K562 (cell line): ENCODE measurements around the gene ADAMTS14. TPM values are rescaled to one million over a fixed set of nuclear protein-coding genes. Genes with fewer than 3 reads are reported as not detected.
A peak's percentile ranks its signal among the peaks of the same experiment; 100 is the strongest.

Experiments
- ATF2 ChIP-seq: sonication (generic); formaldehyde crosslinking; IDR thresholded peaks from 2 replicates; pipeline ENCODE4 v1.8.1; 2022; ENCODE audit warnings: missing genetic modification reagents
- CBFB ChIP-seq: sonication (generic); formaldehyde crosslinking; IDR thresholded peaks from 2 replicates; pipeline ENCODE4 v1.4.0; 2020; ENCODE audit warnings: mild to moderate bottlenecking, missing genetic modification reagents
- CCAR2 ChIP-seq: fragments of 200-400 bp; formaldehyde crosslinking; IDR thresholded peaks from 2 replicates; pipeline ENCODE4 v1.6.1; 2017; ENCODE audit warnings: mild to moderate bottlenecking, low read depth, low read length
- CTCFL ChIP-seq: IDR thresholded peaks from 2 replicates; pipeline ENCODE4 v1.6.1; 2011; ENCODE audit warnings: borderline replicate concordance, low read depth, mild to moderate bottlenecking, moderate library complexity, low read length; ENCODE audit not compliant: insufficient read depth, poor library complexity, severe bottlenecking
- FOXP4 ChIP-seq: sonication (generic); formaldehyde crosslinking; IDR thresholded peaks from 2 replicates; pipeline ENCODE4 v1.8.0; 2022; ENCODE audit warnings: mild to moderate bottlenecking, missing genetic modification reagents, borderline replicate concordance
- MNT ChIP-seq, 2 experiments: fragments of 450-650 bp; conservative IDR thresholded peaks; 2 replicates each; pipeline ENCODE4 v1.6.1; 2017; ENCODE audit warnings: mild to moderate bottlenecking in 2 of 2, moderate library complexity in 2 of 2
- NFIX ChIP-seq: fragments of 250-450 bp; sonication (Bioruptor Pico); IDR thresholded peaks from 2 replicates; pipeline ENCODE4 v1.4.0; 2020; ENCODE audit warnings: low read depth, mild to moderate bottlenecking, moderate library complexity
- PATZ1 ChIP-seq: fragments of 250-450 bp; sonication (Bioruptor Pico); IDR thresholded peaks from 2 replicates; pipeline ENCODE4 v1.5.0; 2020; ENCODE audit warnings: mild to moderate bottlenecking, borderline replicate concordance
- PTBP1 ChIP-seq: fragments of 200-400 bp; formaldehyde crosslinking; IDR thresholded peaks from 2 replicates; pipeline ENCODE4 v1.6.1; 2017; ENCODE audit warnings: low read depth, low read length
- SMARCA5 ChIP-seq: fragments of 450-650 bp; IDR thresholded peaks from 2 replicates; pipeline ENCODE4 v1.6.1; 2016
- SRSF1 ChIP-seq: fragments of 200-400 bp; formaldehyde crosslinking; IDR thresholded peaks from 2 replicates; pipeline ENCODE4 v1.6.1; 2017; ENCODE audit warnings: mild to moderate bottlenecking, low read depth, low read length, moderate library complexity
- TSC22D4 ChIP-seq: fragments of 450-650 bp; IDR thresholded peaks from 2 replicates; pipeline ENCODE4 v1.6.1; 2016; ENCODE audit warnings: missing genetic modification characterization, missing biosample characterization, control low read depth
- ZBTB8A ChIP-seq: fragments of 450-650 bp; IDR thresholded peaks from 2 replicates; pipeline ENCODE4 v1.6.1; 2018; ENCODE audit warnings: mild to moderate bottlenecking, moderate library complexity; ENCODE audit not compliant: partially characterized antibody
- ZFP91 ChIP-seq: sonication (generic); formaldehyde crosslinking; IDR thresholded peaks from 2 replicates; pipeline ENCODE4 v1.8.0; 2022; ENCODE audit warnings: mild to moderate bottlenecking, missing genetic modification reagents
- ZNF584 ChIP-seq: fragments of 200-800 bp; sonication (Bioruptor generic); IDR thresholded peaks from 2 replicates; pipeline ENCODE4 v1.6.1; 2016; ENCODE audit warnings: low read depth, mild to moderate bottlenecking, missing genetic modification characterization, missing compliant biosample characterization
- ZNF766 ChIP-seq: fragments of 200-800 bp; sonication (Bioruptor generic); conservative IDR thresholded peaks from 2 replicates; pipeline ENCODE4 v1.6.1; 2016; ENCODE audit warnings: missing genetic modification characterization, missing compliant biosample characterization
- ZZZ3 ChIP-seq: fragments of 450-650 bp; IDR thresholded peaks from 2 replicates; pipeline ENCODE4 v1.6.1; 2016; ENCODE audit warnings: antibody characterized with exemption, mild to moderate bottlenecking, moderate library complexity
- polyA plus RNA-seq, 8 experiments: library from polyadenylated mRNA; depleted of rRNA in 4 of 8; stranded (reverse) in 5 of 8; unstranded in 3 of 8; fragments of >200 nt; fragmentation: Nextera tagmentation in 2 of 8; fragmentation: Illumina TruSeq in 1 of 8; extraction: Ambion mirVana in 2 of 8; extraction: Trizol in 1 of 8; gene quantifications; 2 replicates each; pipeline versions ENCODE4 v1.2.1 to v1.2.3, GENCODE V29; 2011 to 2014; ENCODE audit warnings: inconsistent platforms in 1 of 8, missing spikeins in 1 of 8
- total RNA-seq, 7 experiments: library from RNA; depleted of rRNA in 6 of 7; stranded (reverse); fragments of >200 nt in 6 of 7; fragmentation: Illumina TruSeq in 2 of 7; extraction: Trizol in 2 of 7; gene quantifications; 2 replicates each; pipeline versions ENCODE4 v1.2.1 to v1.2.3, GENCODE V29; 2011 to 2021; ENCODE audit warnings: low replicate concordance in 1 of 7

The ADAMTS14 gene
- total and polyA plus RNA-seq, 9 of the 15 experiments (the other 6 are each of a cell fraction or from before 2014, with no cell fraction given) = 0.04 to 37.4 (median 15.9) TPM

GRCh38 chr10:70649526-70649925, 22.8 kb upstream of the ADAMTS14 start (continued):
- TF ChIP-seq MNT (conservative IDR thresholded peaks at IDR 0.05) = no peak
- no peak for TF ChIP-seq SMARCA5
- TF ChIP-seq PATZ1 = no peak
- peak; percentile 79; the same call in 1 of the 2 replicates for TF ChIP-seq ZNF766 (CRISPR knock-in tag)
- no peak for TF ChIP-seq CTCFL
- TF ChIP-seq PTBP1 = no peak
- no peak for TF ChIP-seq ZZZ3
- TF ChIP-seq CCAR2 = no peak
- no peak for TF ChIP-seq SRSF1
- no peak for TF ChIP-seq TSC22D4
- no peak for TF ChIP-seq CBFB (CRISPR knock-in tag)
- no peak for TF ChIP-seq ZBTB8A
- no peak for TF ChIP-seq FOXP4 (CRISPR knock-in tag)
- TF ChIP-seq NFIX (CRISPR knock-in tag) = no peak
- peak; percentile 38; the same call in 1 of the 2 replicates for TF ChIP-seq ZNF584 (CRISPR knock-in tag)
- no peak for TF ChIP-seq ATF2
- peak; percentile 42; the same call in 1 of the 2 replicates for TF ChIP-seq ZFP91 (CRISPR knock-in tag)
